Suprapubic skin (tissue), 4 donors: ENCODE measurements around the gene ERBIN.

Experiments used
- CTCF ChIP-seq, 2 donors: fragments of 200-600 bp in 1 of 2; fragments of 450-650 bp in 1 of 2; sonication (generic) in 1 of 2; IDR thresholded peaks; one replicate each; pipeline ENCODE4 v1.5.1; 2016 to 2019; ENCODE audit warnings: antibody characterized with exemption in 2 of 2, mild to moderate bottlenecking in 1 of 2, moderate library complexity in 1 of 2
- EP300 ChIP-seq: sonication (generic); formaldehyde crosslinking; IDR thresholded peaks from one replicate; pipeline ENCODE4 v1.6.1; 2017; ENCODE audit warnings: antibody characterized with exemption
- POLR2A ChIP-seq, 2 donors: fragments of 450-650 bp; IDR thresholded peaks; one replicate each; pipeline ENCODE4 v1.6.1; 2017; ENCODE audit warnings: antibody characterized with exemption in 2 of 2, mild to moderate bottlenecking in 2 of 2, moderate library complexity in 2 of 2
- POLR2AphosphoS5 ChIP-seq, 3 donors: sonication (generic); formaldehyde crosslinking; IDR thresholded peaks; one replicate each; pipeline ENCODE4 v1.6.1; 2017; ENCODE audit warnings: antibody characterized with exemption in 3 of 3

GRCh38 chr5:66080664-66081063, 154.3 kb downstream of the ERBIN start:
- no peak for TF ChIP-seq EP300
- no peak for TF ChIP-seq CTCF (IDR thresholded peaks at IDR 0.05)
- no peak for TF ChIP-seq POLR2A (IDR thresholded peaks at IDR 0.05)
- TF ChIP-seq POLR2AphosphoS5 (IDR thresholded peaks at IDR 0.05): no peak
